Hematopoietic multipotent progenitor cell treated with erythropoietin and hydrocortisone succinate and interleukin-3 and kit ligand, for 4 days (in vitro differentiated cells): Measurements from ENCODE around the gene ZNF385B.
"Not testable (repeated sequence)": the region's sequence is repeated elsewhere in the genome, so short reads cannot be mapped to it uniquely, and the experiment has no call there.

Source experiments
- DNase-seq: peaks from one replicate; pipeline ENCODE4 v3.0.0-alpha.2; 2015

Gene ZNF385B

DNA sequence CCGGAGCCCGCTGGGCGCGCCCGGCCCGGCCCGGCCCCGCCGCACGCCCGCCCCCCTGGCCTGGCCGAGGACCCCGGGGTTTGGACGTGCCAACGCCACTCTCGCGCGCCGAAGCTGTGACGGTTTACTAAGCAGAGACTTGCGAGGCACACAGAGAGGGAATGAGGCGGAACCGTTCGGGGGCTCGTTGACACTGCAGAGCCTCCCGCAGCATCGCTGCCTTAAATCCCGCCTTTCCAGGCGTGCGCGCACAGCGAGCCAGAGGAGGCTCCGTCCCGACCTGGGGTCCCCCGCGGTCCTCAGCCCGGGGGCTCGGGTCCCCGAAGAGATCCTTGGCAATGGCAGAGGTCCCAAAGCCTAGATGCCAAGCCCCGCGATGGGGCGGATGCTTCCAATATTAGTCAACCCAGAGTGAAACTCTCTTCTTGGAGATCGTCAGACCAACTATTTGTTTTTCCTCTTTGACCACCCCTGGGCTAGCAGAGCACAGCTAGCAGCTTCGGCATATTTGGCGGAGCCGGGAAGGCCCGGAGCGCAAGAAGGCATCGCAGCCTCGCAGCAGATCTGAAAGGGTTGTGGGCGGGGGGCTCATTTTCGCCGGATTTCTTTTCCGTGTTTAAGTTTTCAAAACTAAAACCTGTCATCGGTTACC lies at the start of gene ZNF385B:
Gene ZNF385B, minus strand, starts transcription at position 197 of the 652 bp plus-strand sequence.
- DNase-seq = peak; percentile 26

DNA sequence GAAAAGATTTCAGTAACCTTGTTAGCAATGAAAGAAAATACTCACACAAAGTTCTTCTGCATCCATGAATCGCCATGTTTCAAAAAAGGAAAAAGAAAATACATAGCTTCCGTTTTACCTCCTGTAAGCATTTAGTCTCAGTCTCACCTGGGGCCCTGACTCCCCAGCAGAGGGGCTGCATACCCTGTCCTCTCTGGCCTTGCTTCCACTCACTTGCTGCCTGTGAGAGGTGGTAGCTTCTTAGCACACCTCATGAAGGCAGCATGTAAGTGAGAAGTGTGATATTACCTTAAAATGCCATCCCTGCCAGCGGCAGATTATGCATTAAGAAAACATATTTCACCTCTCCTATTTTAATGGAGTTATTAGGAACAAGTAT lies 49.3 kb upstream of the ZNF385B start:
- DNase-seq = no peak

DNA sequence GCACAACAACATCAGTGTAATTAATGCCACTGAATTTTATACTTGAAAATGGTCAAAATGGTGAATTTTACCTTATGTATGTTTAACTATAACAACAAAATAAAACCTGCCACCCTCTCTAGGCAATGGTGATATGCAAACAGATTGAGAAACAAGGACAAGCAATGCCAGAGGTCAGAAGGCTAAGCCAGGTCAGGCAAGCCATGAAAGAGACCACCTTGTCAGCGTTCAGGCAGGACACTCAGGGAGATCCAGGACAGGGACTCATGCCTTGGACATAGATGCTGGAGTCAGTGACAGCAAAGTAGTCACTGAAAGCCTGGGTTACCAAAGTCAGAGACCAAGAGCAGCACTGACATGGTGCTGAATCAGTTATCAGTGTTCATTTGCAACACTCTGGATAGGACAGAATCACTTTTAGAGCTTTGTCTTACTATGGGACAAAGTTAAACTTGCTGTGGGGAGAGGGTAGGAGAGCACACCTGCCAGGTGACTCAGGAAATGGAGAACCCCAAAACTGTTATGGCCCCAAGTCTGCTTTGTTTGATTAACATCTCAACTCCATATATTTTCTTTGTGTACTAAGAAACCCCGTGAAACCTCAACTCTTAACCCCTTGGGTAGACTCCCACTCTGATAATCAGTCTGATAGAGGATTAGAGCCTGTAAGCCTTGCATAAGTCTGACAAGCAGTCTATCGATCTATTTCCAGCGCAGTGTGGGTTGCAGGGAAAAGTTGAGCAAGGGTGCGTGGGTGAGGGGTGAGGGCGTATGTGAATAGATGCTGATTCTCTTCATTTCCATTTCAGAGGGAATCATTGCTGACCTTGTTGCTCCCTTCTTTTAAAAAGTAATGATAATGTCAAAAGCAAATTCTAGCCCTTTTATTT lies 48.7 kb upstream of the ZNF385B start:
- no peak for DNase-seq

- no peak for DNase-seq
Observed at GRCh38 chr2:179900655-179901054, 39.2 kb upstream of the ZNF385B start.

DNA sequence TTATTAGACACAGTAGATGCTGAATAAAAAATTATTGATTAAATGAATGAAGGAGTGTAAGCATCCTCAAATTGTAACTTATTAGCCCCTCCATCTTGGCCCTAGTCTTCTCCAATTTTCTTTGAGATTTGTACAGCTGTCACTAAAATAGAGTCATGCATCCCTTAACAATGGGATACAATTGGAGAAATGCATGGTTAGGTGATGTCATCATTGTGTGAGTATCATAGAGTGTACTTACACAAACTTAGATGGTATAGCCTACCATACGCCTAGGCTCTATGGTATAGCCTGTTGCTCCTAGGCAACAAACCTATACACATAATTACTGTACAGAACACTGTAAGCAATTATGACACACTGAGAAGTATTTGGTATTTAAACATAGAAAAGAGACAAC lies 38.3 kb upstream of the ZNF385B start:
- DNase-seq = no peak

- DNase-seq = peak; percentile 70
Observed at GRCh38 chr2:179898873-179899272, 37.5 kb upstream of the ZNF385B start.

GRCh38 chr2:179893616-179894015 lies 32.2 kb upstream of the ZNF385B start:
- DNase-seq = no peak

GRCh38 chr2:179891237-179891636 lies 29.8 kb upstream of the ZNF385B start:
- DNase-seq = no peak

DNA sequence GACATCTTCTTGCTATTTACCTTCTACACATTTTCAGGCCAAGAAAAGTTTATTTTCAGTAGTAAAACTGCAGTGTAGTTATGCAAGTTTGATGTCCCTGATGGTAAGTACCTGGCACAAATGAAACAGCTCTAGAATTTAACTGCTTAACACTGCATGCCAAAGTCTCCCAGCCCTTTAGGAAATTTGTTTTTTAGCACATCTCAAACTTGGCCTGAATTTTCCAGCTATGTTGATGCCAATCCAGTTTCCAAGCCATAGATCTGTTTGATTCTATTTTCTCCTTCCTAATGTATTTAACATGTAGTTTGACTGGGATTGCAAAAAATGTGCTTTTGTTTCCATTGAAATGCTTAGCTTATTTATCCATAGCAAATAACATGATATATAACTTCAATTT lies 29.3 kb upstream of the ZNF385B start:
- no peak for DNase-seq

- DNase-seq = not testable (repeated sequence)
Observed at GRCh38 chr2:179888642-179889041, 27.2 kb upstream of the ZNF385B start.

GRCh38 chr2:179884193-179884592 lies 22.8 kb upstream of the ZNF385B start:
- no peak for DNase-seq

- DNase-seq = no peak
Observed at GRCh38 chr2:179882851-179883806, 21.7 kb upstream of the ZNF385B start.

DNA sequence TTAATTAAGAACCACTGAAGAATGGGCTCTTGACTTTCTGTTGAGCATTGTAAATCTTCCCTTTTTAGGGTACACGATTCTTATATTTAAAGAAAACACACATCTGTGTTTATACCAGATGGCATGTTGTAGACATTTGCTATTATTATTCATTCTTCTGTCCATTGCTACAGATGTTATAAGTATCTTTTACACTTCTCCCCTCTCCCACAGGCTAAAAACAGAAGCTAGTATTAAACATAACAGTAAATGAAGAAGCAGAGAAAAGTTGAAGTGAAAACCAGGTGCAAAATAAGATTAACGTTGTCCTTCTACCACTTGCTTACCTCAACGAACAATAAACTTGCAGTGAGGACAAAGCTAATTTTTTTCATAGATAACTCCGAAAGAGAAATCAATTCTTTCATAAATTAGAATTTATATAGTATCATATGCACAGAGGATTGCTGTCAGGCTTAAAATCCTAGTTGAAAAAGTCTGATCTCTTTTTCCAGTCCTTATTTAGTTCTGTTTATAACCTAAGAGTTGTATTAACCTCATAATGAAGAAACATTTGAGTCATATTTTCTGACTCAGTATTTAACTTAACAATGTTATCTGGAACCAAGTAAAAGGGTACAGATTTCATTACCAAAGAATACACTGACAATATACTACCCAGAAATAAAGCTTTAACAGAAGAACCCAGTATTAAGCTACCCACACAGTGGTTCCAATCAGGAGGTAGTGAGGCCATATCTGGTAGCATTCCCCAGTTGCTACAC lies 16.4 kb upstream of the ZNF385B start:
- no peak for DNase-seq

DNA sequence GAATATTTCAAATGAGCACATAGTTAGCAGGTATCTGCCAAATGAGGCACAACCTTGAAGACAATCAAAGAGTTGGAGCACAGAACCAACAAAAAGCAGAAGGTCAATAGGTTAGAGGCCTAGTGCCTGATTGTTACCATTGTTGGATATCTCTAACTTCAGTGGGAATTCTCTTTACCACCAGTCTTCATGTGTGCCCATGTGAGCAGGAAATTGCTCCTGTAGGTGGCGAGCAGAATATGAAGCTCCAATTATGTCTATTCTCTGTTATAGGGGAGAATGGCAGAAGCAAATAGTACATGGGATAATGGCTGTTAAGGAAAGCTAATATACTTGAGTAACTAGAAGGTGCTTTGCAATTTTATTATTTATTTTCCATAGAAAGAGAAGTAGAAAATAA lies 14.9 kb upstream of the ZNF385B start:
- DNase-seq = no peak

DNA sequence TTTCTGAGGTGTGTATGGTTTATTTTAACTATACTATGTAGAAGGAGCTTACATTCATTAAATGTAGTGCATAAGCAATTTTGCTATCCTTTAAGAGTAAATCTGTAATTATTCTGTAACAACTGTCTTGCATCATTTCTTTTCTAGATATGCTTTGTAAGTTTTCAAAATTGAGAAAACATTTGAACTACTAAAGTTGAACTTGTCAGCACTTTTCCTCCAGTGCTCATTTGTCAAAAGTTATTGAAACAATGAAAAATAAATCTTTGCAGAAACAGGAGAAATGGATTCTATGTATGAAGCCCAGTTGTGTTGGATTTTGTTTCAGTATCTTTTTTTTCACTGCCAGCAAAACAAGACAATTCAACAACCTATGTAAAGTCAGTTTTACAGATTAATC lies 14.5 kb upstream of the ZNF385B start:
- no peak for DNase-seq

DNA sequence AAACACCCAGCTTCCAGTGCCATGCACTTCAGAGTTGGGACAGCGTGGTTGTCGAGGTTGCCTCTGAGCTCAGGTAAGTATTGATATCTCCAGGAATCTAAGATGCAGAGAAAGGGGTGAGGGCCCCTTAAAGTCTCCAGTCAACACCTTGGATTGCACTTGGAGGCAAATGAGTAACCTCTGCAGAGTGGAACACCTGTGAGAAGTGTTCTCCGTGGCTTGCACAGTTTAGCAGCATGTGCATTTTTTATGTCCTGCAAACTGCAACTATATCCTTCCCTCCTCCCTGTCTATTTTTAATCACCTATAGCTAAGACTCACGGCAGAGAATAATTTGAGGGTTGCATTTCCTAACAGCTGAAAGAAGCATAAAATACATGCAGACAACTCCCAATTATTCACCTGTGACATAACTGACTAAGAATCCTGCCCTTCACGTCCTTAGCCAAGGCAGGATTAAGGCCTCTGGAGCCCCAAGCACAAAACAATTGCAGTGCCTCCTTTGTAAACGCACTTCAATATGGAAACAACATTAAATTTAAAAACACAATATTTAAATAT lies 1.6 kb upstream of the ZNF385B start:
- no peak for DNase-seq

GRCh38 chr2:179861027-179861415 lies 391 bp downstream of the ZNF385B start:
- DNase-seq = peak; percentile 30

- DNase-seq = no peak
Observed at GRCh38 chr2:179860255-179861026, 971 bp downstream of the ZNF385B start.

DNA sequence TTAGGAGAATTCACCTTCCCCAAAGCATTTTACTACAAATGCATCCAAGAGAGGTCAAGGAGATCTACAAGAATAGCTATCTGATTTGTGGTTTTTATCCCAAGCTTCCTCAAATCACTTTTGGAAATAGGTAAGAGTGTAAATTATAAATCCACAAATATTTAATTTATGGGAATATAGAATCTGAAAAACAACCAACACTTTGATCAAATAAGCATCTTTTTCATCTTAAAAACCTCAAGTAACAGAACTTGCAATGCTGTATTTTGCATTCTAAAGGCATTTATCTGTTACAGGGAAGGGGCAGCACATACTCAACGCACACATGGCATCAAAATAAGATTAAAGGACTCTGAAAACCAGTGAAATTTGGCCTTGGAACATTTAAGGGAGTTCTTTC lies 1.9 kb downstream of the ZNF385B start:
- DNase-seq = no peak

DNA sequence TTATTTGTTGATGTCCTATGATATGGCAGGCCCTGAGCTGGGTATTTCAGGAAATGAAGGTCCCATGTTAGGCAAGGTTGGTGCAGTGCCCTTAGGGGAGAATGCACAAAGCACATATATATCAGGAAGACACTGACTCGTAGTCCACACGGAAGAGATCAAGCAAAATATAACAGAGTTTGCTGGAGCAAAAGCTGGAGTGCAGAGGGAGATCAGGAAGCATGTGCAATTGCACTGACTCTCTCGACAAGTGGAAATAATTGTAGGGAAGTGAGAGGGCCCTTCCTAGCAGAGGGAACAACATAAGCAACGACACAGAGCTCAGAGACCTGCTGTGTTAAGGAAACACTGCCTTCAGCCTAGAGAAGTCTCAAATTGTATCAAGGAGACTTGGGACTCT lies 4.2 kb downstream of the ZNF385B start:
- no peak for DNase-seq

DNA sequence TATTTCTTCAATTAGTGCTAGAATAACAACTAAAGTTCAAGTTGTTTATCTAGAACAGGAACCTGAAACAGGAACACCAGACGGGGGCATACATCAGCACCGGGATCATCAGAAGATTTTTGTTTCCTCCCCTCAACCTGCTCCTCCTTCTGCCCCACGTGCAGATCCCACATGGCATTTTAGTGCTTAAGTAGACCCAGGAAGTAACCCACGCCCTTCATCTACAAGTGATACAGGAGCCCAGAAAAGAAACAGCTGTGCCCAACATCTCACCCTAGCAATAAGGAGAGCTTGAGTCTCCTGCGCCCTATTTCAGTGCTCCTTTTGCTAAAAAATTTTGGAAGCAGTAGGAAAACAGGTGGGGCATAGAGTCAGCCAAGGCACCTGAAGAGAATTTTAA lies 5.2 kb downstream of the ZNF385B start:
- no peak for DNase-seq
